Coronary artery (tissue), 2 donors: ENCODE data around the gene TPO.
A peak's percentile ranks its signal among the peaks of the same experiment; 100 is the strongest.

Experiments used
- DNase-seq: peaks from one replicate; pipeline ENCODE4 v3.0.0-alpha.2; 2017; ENCODE audit warnings: low spot score
- H3K27ac ChIP-seq, 2 donors: fragments of 200-600 bp; sonication (generic); one replicate each; pipeline ENCODE4 v1.5.1; 2016 to 2019
- H3K4me3 ChIP-seq: fragments of 200-600 bp; sonication (generic); 2 replicates; pipeline ENCODE4 v1.5.1; 2016; ENCODE audit warnings: mild to moderate bottlenecking, moderate library complexity
- CTCF ChIP-seq: fragments of 200-600 bp; sonication (generic); IDR thresholded peaks from one replicate; pipeline ENCODE4 v1.5.1; 2019; ENCODE audit warnings: antibody characterized with exemption

TPO gene

GRCh38 chr2:1590596-1591460 lies 177.6 kb downstream of the TPO start:
- H3K4me3 ChIP-seq, result no peak overlapping the region
- peak; percentile 67 for DNase-seq
- no peak overlapping the region for H3K27ac ChIP-seq
- TF ChIP-seq CTCF, result no peak

GRCh38 chr2:1591461-1591770 lies 178.2 kb downstream of the TPO start:
- Histone ChIP-seq H3K27ac (peak overlapping the region in 1 of 2 donors; percentile 67), H3K4me3 (peak overlapping the region; percentile 52)
- no peak for TF ChIP-seq CTCF
- DNase-seq, result no peak
